A549 (cell line): ENCODE data around the gene ATP6V0A1. TPM values are rescaled to one million over a fixed set of nuclear protein-coding genes. Genes with fewer than 3 reads are reported as not detected.
A peak's percentile ranks its signal among the peaks of the same experiment; 100 is the strongest.
"Not testable (repeated sequence)": the region's sequence is repeated elsewhere in the genome, so short reads cannot be mapped to it uniquely, and the experiment has no call there.

ENCODE experiments used
- ATAC-seq, 2 experiments: fragments of 200-7000 bp in 1 of 2; fragments of >200 bp in 1 of 2; cut with Nextera tagmentation in 1 of 2; cut with Tn5 transposase in 1 of 2; 3 replicates each; pipeline versions ENCODE4 v1.8.0 to v1.9.1; 2018 to 2020; ENCODE audit warnings: mild to moderate bottlenecking in 1 of 2, moderate library complexity in 1 of 2
- CTCF ChIA-PET: fragments of 300-600 bp; sonication (Branson Sonifier 250); formaldehyde crosslinking; extraction: SDS; loops from one replicate; lab custom pipeline; 2021; ENCODE audit warnings: antibody characterized with exemption, inconsistent platforms; lab: Yijun Ruan, JAX
- POLR2A ChIA-PET: fragments of 350-600 bp; formaldehyde crosslinking; extraction: SDS; loops from one replicate; lab custom pipeline; 2021; ENCODE audit warnings: antibody characterized with exemption, inconsistent platforms; lab: Yijun Ruan, JAX
- DNase-seq, 2 experiments: peaks; one replicate each; pipeline versions ENCODE4 v3.0.0 to v3.0.0-alpha.2; 2011 to 2016; ENCODE audit warnings: low read depth in 1 of 2, low spot score in 1 of 2
- FAIRE-seq: peaks from 2 replicates; lab custom pipeline; 2011; peaks lifted over from hg19 to GRCh38; lab: Jason Lieb, UNC
- H3K27ac ChIP-seq, 2 experiments: fragments of >200 bp; sonication (Bioruptor Twin); formaldehyde crosslinking; 3 replicates each; pipeline ENCODE4 v1.5.1; 2016 to 2017
- H3K4me1 ChIP-seq: fragments of >200 bp; sonication (Bioruptor Twin); formaldehyde crosslinking; 3 replicates; pipeline ENCODE4 v1.6.1; 2016
- H3K4me2 ChIP-seq: fragments of >200 bp; sonication (Bioruptor Twin); formaldehyde crosslinking; 3 replicates; pipeline ENCODE4 v1.6.1; 2016
- H3K4me3 ChIP-seq: fragments of >200 bp; sonication (Bioruptor Twin); formaldehyde crosslinking; 3 replicates; pipeline ENCODE4 v1.5.1; 2016
- H3K9me3 ChIP-seq: fragments of >200 bp; sonication (Bioruptor Twin); formaldehyde crosslinking; 3 replicates; pipeline ENCODE4 v1.6.1; 2016
- ELK1 ChIP-seq: fragments of 150-350 bp; IDR thresholded peaks from 2 replicates; pipeline ENCODE4 v1.6.1; 2014; ENCODE audit warnings: low read depth, mild to moderate bottlenecking, low read length
- ESRRA ChIP-seq: fragments of 150-350 bp; IDR thresholded peaks from 2 replicates; pipeline ENCODE4 v1.6.1; 2014; ENCODE audit warnings: mild to moderate bottlenecking, low read length, borderline replicate concordance
- FOSB ChIP-seq: fragments of 250-450 bp; sonication (Bioruptor Pico); IDR thresholded peaks from 2 replicates; pipeline ENCODE4 v1.5.0; 2020; ENCODE audit warnings: mild to moderate bottlenecking, moderate library complexity
- FOSL2 ChIP-seq, 2 experiments: fragments of 450-650 bp in 1 of 2; fragments of >200 bp in 1 of 2; sonication (Bioruptor Twin) in 1 of 2; formaldehyde crosslinking; IDR thresholded peaks; 2 replicates each; pipeline versions ENCODE4 v1.5.0 to v1.6.1; 2016 to 2020; ENCODE audit warnings: mild to moderate bottlenecking in 1 of 2, moderate library complexity in 1 of 2
- FOXS1 ChIP-seq: fragments of 250-450 bp; sonication (Bioruptor Pico); IDR thresholded peaks from 2 replicates; pipeline ENCODE4 v1.5.0; 2020; ENCODE audit warnings: mild to moderate bottlenecking, moderate library complexity
- HES2 ChIP-seq: fragments of >200 bp; sonication (Bioruptor Twin); formaldehyde crosslinking; IDR thresholded peaks from 2 replicates; pipeline ENCODE4 v1.6.1; 2016
- HMGXB4 ChIP-seq: fragments of 250-450 bp; sonication (Bioruptor Pico); IDR thresholded peaks from 2 replicates; pipeline ENCODE4 v1.5.0; 2021; ENCODE audit warnings: mild to moderate bottlenecking, moderate library complexity, borderline replicate concordance
- MAFK ChIP-seq: fragments of 450-650 bp; IDR thresholded peaks from 2 replicates; pipeline ENCODE4 v1.6.1; 2014; ENCODE audit not compliant: partially characterized antibody
- MYC ChIP-seq: IDR thresholded peaks from 2 replicates; pipeline ENCODE4 v1.6.1; 2012; ENCODE audit warnings: mild to moderate bottlenecking, inconsistent platforms, low read length, improper control_type of control experiment, borderline replicate concordance
- NPAS2 ChIP-seq: fragments of 250-450 bp; sonication (Bioruptor Pico); IDR thresholded peaks from 2 replicates; pipeline ENCODE4 v1.8.0; 2022; ENCODE audit warnings: mild to moderate bottlenecking, moderate library complexity, borderline replicate concordance
- PHF8 ChIP-seq: fragments of 200-600 bp; sonication (generic); IDR thresholded peaks from 2 replicates; pipeline ENCODE4 v1.6.1; 2016; ENCODE audit warnings: low read depth, mild to moderate bottlenecking, antibody characterized with exemption, moderate library complexity, borderline replicate concordance
- SMC3 ChIP-seq: fragments of >200 bp; sonication (Bioruptor Twin); formaldehyde crosslinking; IDR thresholded peaks from 3 replicates; pipeline ENCODE4 v1.6.1; 2018; ENCODE audit warnings: inconsistent platforms
- ZFP36 ChIP-seq: fragments of 450-650 bp; IDR thresholded peaks from 2 replicates; pipeline ENCODE4 v1.6.1; 2014; ENCODE audit warnings: borderline replicate concordance; ENCODE audit not compliant: partially characterized antibody
- ZSCAN20 ChIP-seq: fragments of 250-450 bp; sonication (Bioruptor Pico); IDR thresholded peaks from 2 replicates; pipeline ENCODE4 v1.8.0; 2022; ENCODE audit warnings: mild to moderate bottlenecking, moderate library complexity
- WGBS: methylation state at CpG from one replicate; pipeline ENCODE4 v1.1.6; 2017; ENCODE audit errors: missing lambda C conversion rate; 5-methylcytosine and 5-hydroxymethylcytosine counted together
- polyA plus RNA-seq, 4 experiments: library from polyadenylated mRNA; depleted of rRNA in 3 of 4; stranded (reverse); fragments of >200 nt; fragmentation: RNase III in 1 of 4; extraction: RNeasy Plus Mini Kit Qiagen cat#74134 plus additional on column Dnase treatment in 1 of 4; gene quantifications; 2 replicates in 3 of 4; 3 replicates in 1 of 4; pipeline ENCODE4 v1.2.3, GENCODE V29; 2011 to 2017

Gene ATP6V0A1
- polyA plus RNA-seq, 2 of the 4 experiments (the other 2 are of a cell fraction): 27.3 to 33.7 TPM

GRCh38 chr17:42538482-42538881 is 79.8 kb downstream of the ATP6V0A1 start (continued):
- TF ChIP-seq HMGXB4 (CRISPR knock-in tag) (no peak), FOXS1 (CRISPR knock-in tag) (no peak), MAFK (no peak), MYC (no peak), PHF8 (no peak), FOSB (CRISPR knock-in tag) (no peak), SMC3 (no peak), ELK1 (no peak)
- TF ChIP-seq, all 56 proteins: peak for 0

GRCh38 chr17:42540558-42540957 is 81.9 kb downstream of the ATP6V0A1 start:
- WGBS: 94% methylated on average over 4 of the region's 4 CpGs
- ATAC-seq, H3K4me3 ChIP-seq, FAIRE-seq, H3K27ac ChIP-seq, DNase-seq, H3K9me3 ChIP-seq, H3K4me2 ChIP-seq: not testable (repeated sequence)
- ChIA-PET POLR2A (interaction anchor here (0.6 to 1.0 kb wide), 2 partner anchors 37 to 61 kb away, joined by 3 to 4 read pairs; partner anchors contain the start of gene PSMC3IP), CTCF (interaction anchor here (0.7 to 1.8 kb wide), 7 partner anchors 8 to 223 kb away, joined by 3 to 5 read pairs (median 4); no protein-coding TSS in a partner anchor)
- H3K4me1 ChIP-seq: peaks cover 25% of the 10 kb centered on the region

GRCh38 chr17:42541041-42541833 is 82.6 kb downstream of the ATP6V0A1 start:
- Histone ChIP-seq H3K4me3 (no peak overlapping the region), H3K9me3 (no peaks in the 10 kb centered on the region), H3K4me2 (peak overlapping the region; percentile 3; the same call in 2 of the 3 replicates), H3K27ac (peak overlapping the region in 1 of 2 experiments; percentile 54; a peak in 3 of 6 replicates), H3K4me1 (peaks cover 23% of the 10 kb centered on the region)
- TF ChIP-seq FOSL2 (IDR thresholded peaks at IDR 0.05) (no peak), FOSL2 (CRISPR knock-in tag; IDR thresholded peaks at IDR 0.05) (peak; percentile 45; the same call in 1 of the 2 replicates), ZSCAN20 (CRISPR knock-in tag) (no peak)
- ChIA-PET CTCF (interaction anchor here (0.7 to 1.8 kb wide), 12 partner anchors 9 to 222 kb away, joined by 3 to 6 read pairs (median 4); no protein-coding TSS in a partner anchor), POLR2A (interaction anchor here (1.0 kb wide), 1 partner anchor 37 kb away, joined by 3 read pairs; the partner anchor contains the start of gene PSMC3IP)
- 69% methylated on average over 17 of the region's 17 CpGs for WGBS
- FAIRE-seq (no peak), ATAC-seq (peak in 1 of 2 experiments; percentile 0; a peak in 1 of 6 replicates), DNase-seq (no peak)

GRCh38 chr17:42543190-42544079 is 84.8 kb downstream of the ATP6V0A1 start:
- ATAC-seq (no peak), FAIRE-seq (no peak), DNase-seq (no peak)
- no peak overlapping the region for H3K4me3 ChIP-seq
- no peaks in the 10 kb centered on the region for H3K9me3 ChIP-seq
- POLR2A ChIA-PET: no interaction called here
- 95% methylated on average over 39 of the region's 39 CpGs for WGBS
- peaks cover 16% of the 10 kb centered on the region for H3K4me1 ChIP-seq
- CTCF ChIA-PET: interaction anchor here (0.5 to 1.8 kb wide), 5 partner anchors 9 to 221 kb away, joined by 3 to 8 read pairs (median 3); partner anchors contain the start of gene HSD17B1
- H3K27ac ChIP-seq: no peak overlapping the region
- TF ChIP-seq HES2 (no peak), FOSB (CRISPR knock-in tag) (no peak), NPAS2 (no peak), ESRRA (no peak), ZFP36 (no peak), MAFK (no peak)
- TF ChIP-seq, all 56 proteins: peak for 0
- H3K4me2 ChIP-seq: no peak overlapping the region
